Spleen (tissue), 11 donors: Measurements from ENCODE around the gene ATP7A. TPM values are rescaled to one million over a fixed set of nuclear protein-coding genes. Genes with fewer than 3 reads are reported as not detected.
"Not testable (repeated sequence)": the region's sequence is repeated elsewhere in the genome, so short reads cannot be mapped to it uniquely, and the experiment has no call there.

Experiments
- DNase-seq: peaks from one replicate; pipeline ENCODE4 v3.0.0-alpha.2; 2020
- H3K27ac ChIP-seq, 8 donors: fragments of 200-600 bp; sonication (generic) in 7 of 8; 1 replicate in 4 of 8; 2 replicates in 4 of 8; pipeline versions ENCODE4 v1.5.0 to v1.8.0; 2016 to 2021; ENCODE audit warnings: inconsistent platforms in 4 of 8, mild to moderate bottlenecking in 4 of 8, moderate library complexity in 1 of 8
- H3K27me3 ChIP-seq, 7 donors: fragments of 200-600 bp; sonication (generic) in 6 of 7; replicated peaks in 1 of 7; 1 replicate in 4 of 7; 2 replicates in 3 of 7; pipeline versions ENCODE4 v1.5.0 to v1.8.0; 2016 to 2021; ENCODE audit warnings: inconsistent platforms in 3 of 7, mild to moderate bottlenecking in 1 of 7
- H3K36me3 ChIP-seq, 6 donors: fragments of 200-600 bp; sonication (generic) in 5 of 6; 1 replicate in 4 of 6; 2 replicates in 2 of 6; pipeline versions ENCODE4 v1.5.0 to v1.8.0; 2016 to 2021; ENCODE audit warnings: inconsistent platforms in 2 of 6
- H3K4me1 ChIP-seq, 6 donors: fragments of 200-600 bp; sonication (generic) in 5 of 6; 1 replicate in 3 of 6; 2 replicates in 3 of 6; pipeline versions ENCODE4 v1.5.0 to v1.8.0; 2016 to 2021; ENCODE audit warnings: inconsistent platforms in 3 of 6
- H3K4me3 ChIP-seq, 8 donors: fragments of 200-600 bp; sonication (generic) in 7 of 8; 1 replicate in 4 of 8; 2 replicates in 4 of 8; pipeline versions ENCODE4 v1.5.0 to v1.8.0; 2016 to 2021; ENCODE audit warnings: inconsistent platforms in 4 of 8, mild to moderate bottlenecking in 4 of 8, moderate library complexity in 2 of 8
- H3K9me3 ChIP-seq, 8 donors: fragments of 200-600 bp; sonication (generic) in 7 of 8; 1 replicate in 4 of 8; 2 replicates in 4 of 8; pipeline versions ENCODE4 v1.5.0 to v1.8.0; 2016 to 2021; ENCODE audit warnings: inconsistent platforms in 4 of 8
- CTCF ChIP-seq, 11 experiments: fragments of 200-600 bp in 7 of 11; fragments of 450-650 bp in 4 of 11; sonication (generic) in 4 of 11; IDR thresholded peaks in 8 of 11; conservative IDR thresholded peaks in 3 of 11; 1 replicate in 7 of 11; 2 replicates in 4 of 11; pipeline versions ENCODE4 v1.4.0 to v1.8.0; 2016 to 2021; ENCODE audit warnings: antibody characterized with exemption in 11 of 11, inconsistent platforms in 4 of 11, mild to moderate bottlenecking in 1 of 11
- POLR2A ChIP-seq, 3 donors: fragments of 450-650 bp; IDR thresholded peaks; one replicate each; pipeline ENCODE4 v1.5.1; 2017; ENCODE audit warnings: antibody characterized with exemption in 3 of 3, mild to moderate bottlenecking in 1 of 3
- POLR2AphosphoS5 ChIP-seq, 3 donors: sonication (generic); formaldehyde crosslinking; IDR thresholded peaks; one replicate each; pipeline ENCODE4 v1.5.1; 2017; ENCODE audit warnings: antibody characterized with exemption in 3 of 3
- WGBS, 5 donors: extraction: QIAGEN DNeasy Blood & Tissue Kit in 3 of 5; methylation state at CpG; one replicate each; pipeline versions ENCODE4 v1.1.5 to v1.1.7; 2013 to 2018; 5-methylcytosine and 5-hydroxymethylcytosine counted together
- intact Hi-C: fragments of 100-400 bp; cut with DNase I; formaldehyde crosslinking; loops from one replicate; pipeline ENCODE4 v1.15.0; 2023; ENCODE audit warnings: low total_unique reads
- polyA plus RNA-seq, 3 donors: library from polyadenylated mRNA; stranded (reverse); fragments of 200-250 nt; gene quantifications; one replicate each; pipeline ENCODE4 v1.2.1, GENCODE V29; 2013
- total RNA-seq, 7 donors: library from RNA; depleted of rRNA in 3 of 7; stranded (reverse); fragments of >200 nt in 3 of 7; fragmentation: NEBNext Ultra II Directional in 4 of 7; extraction: Animal tissue kit (Norgen Biotek cat#: 25700) in 4 of 7; gene quantifications; one replicate each; pipeline versions ENCODE4 v1.1.0 to v1.2.1, GENCODE V29; 2016 to 2021
- donor health status: healthy with polysubstance abuse.
- donor health status: DM: no; HTN: no; CAD: no; lungs with moderate emphysema.
- donor health status: DM: no; HTN: no; CAD: no.
- donor health status: Bipolar disorder and iron deficiency.
- donor health status: healthy.
- donor health status: DM: no; HTN: no; CAD: no.
- donor health status: DM: yes; HTN: yes; CAD: no.

ATP7A gene
- total and polyA plus RNA-seq, 10 donors, result 1.4 to 18.8 (median 14.9) TPM

- H3K9me3 ChIP-seq, result peaks cover 2 to 29% (median 13%) of the 10 kb centered on the region in 8 donors
- TF ChIP-seq POLR2A (IDR thresholded peaks at IDR 0.05), result no peak
- no peak for TF ChIP-seq CTCF (IDR thresholded peaks at IDR 0.05 in 8 of 11, conservative IDR thresholded peaks at IDR 0.05 in 3 of 11)
- TF ChIP-seq POLR2AphosphoS5 (IDR thresholded peaks at IDR 0.05), result no peak
- no peak overlapping the region for H3K27ac ChIP-seq
- no peak for DNase-seq
- H3K36me3 ChIP-seq, result no peaks in the 10 kb centered on the region
- no peaks in the 10 kb centered on the region for H3K4me1 ChIP-seq
- no peak overlapping the region for H3K4me3 ChIP-seq
- no peaks in the 10 kb centered on the region for H3K27me3 ChIP-seq
- WGBS, 5 donors, result 63 to 94% (median 81%) methylated on average over 3 of the region's 3 CpGs
- intact Hi-C loops, result no loop called here
Measured at GRCh38 chrX:78071331-78071730, 160.8 kb downstream of the ATP7A start.

GRCh38 chrX:78073147-78074077 lies 162.9 kb downstream of the ATP7A start:
- intact Hi-C loops, H3K36me3 ChIP-seq, H3K27me3 ChIP-seq, H3K27ac ChIP-seq, H3K4me3 ChIP-seq, H3K4me1 ChIP-seq, DNase-seq: not testable (repeated sequence)
- 77 to 87% (median 85%) methylated on average over 9 to 14 of the region's 14 CpGs for WGBS, 5 donors
- H3K9me3 ChIP-seq, result peaks cover 2 to 37% (median 13%) of the 10 kb centered on the region in 8 donors

GRCh38 chrX:78074088-78074487 lies 163.6 kb downstream of the ATP7A start:
- no peaks in the 10 kb centered on the region for H3K27me3 ChIP-seq
- H3K36me3 ChIP-seq, result no peaks in the 10 kb centered on the region
- H3K4me1 ChIP-seq, result no peaks in the 10 kb centered on the region
- no peak overlapping the region for H3K27ac ChIP-seq
- TF ChIP-seq POLR2A (IDR thresholded peaks at IDR 0.05) (no peak), CTCF (IDR thresholded peaks at IDR 0.05 in 8 of 11, conservative IDR thresholded peaks at IDR 0.05 in 3 of 11) (no peak), POLR2AphosphoS5 (IDR thresholded peaks at IDR 0.05) (no peak)
- H3K4me3 ChIP-seq, result no peak overlapping the region
- peaks cover 2 to 34% (median 13%) of the 10 kb centered on the region in 8 donors for H3K9me3 ChIP-seq
- intact Hi-C loops, result no loop called here
- DNase-seq, result no peak

- intact Hi-C loops, result no loop called here
- DNase-seq, result no peak
- Histone ChIP-seq H3K4me3 (no peak overlapping the region), H3K27me3 (no peaks in the 10 kb centered on the region), H3K27ac (no peak overlapping the region), H3K4me1 (no peaks in the 10 kb centered on the region), H3K36me3 (no peaks in the 10 kb centered on the region), H3K9me3 (peaks cover 2 to 31% (median 11%) of the 10 kb centered on the region in 8 donors)
- no peak for TF ChIP-seq POLR2AphosphoS5 (IDR thresholded peaks at IDR 0.05)
- TF ChIP-seq POLR2A (IDR thresholded peaks at IDR 0.05), result no peak
- TF ChIP-seq CTCF (IDR thresholded peaks at IDR 0.05 in 8 of 11, conservative IDR thresholded peaks at IDR 0.05 in 3 of 11), result no peak
- whole genome bisulfite sequencing, 5 donors, result 76 to 94% (median 80%) methylated on average over 5 of the region's 5 CpGs
Measured at GRCh38 chrX:78075787-78076389, 165.4 kb downstream of the ATP7A start.

GRCh38 chrX:78081413-78081812 lies 170.9 kb downstream of the ATP7A start:
- H3K27me3 ChIP-seq, H3K4me3 ChIP-seq, intact Hi-C loops, H3K4me1 ChIP-seq, H3K36me3 ChIP-seq, H3K27ac ChIP-seq, DNase-seq: not testable (repeated sequence)
- H3K9me3 ChIP-seq, result peaks cover 0 to 13% (median 0%) of the 10 kb centered on the region in 8 donors
- 81 to 100% (median 93%) methylated on average over 6 of the region's 6 CpGs for WGBS, 5 donors
